ENCODE results near the gene MCL1. TPM values are rescaled to one million over a fixed set of nuclear protein-coding genes. Genes with fewer than 3 reads are reported as not detected.

The MCL1 gene
- total and polyA plus RNA-seq, 2 experiments from 2014 or later, result 55.3 to 244 TPM

- no peak for TF ChIP-seq ZNF462 (CRISPR knock-in tag; IDR thresholded peaks at IDR 0.05)
- TF ChIP-seq CTCF (conservative IDR thresholded peaks at IDR 0.05; ENCODE audit: low read depth in 2 of 2), result no peak
- no peak for TF ChIP-seq ZNF331 (CRISPR knock-in tag; IDR thresholded peaks at IDR 0.05; ENCODE audit: low read depth)
- TF ChIP-seq POLR2AphosphoS5 (IDR thresholded peaks at IDR 0.05; ENCODE audit: low read depth), result no peak
- no peak for TF ChIP-seq JUNB (IDR thresholded peaks at IDR 0.05; ENCODE audit: unreplicated experiment)
- no peak for TF ChIP-seq EZH2 (IDR thresholded peaks at IDR 0.05; ENCODE audit: low read depth, unreplicated experiment)
- no peak for TF ChIP-seq ETS1 (IDR thresholded peaks at IDR 0.05)
- TF ChIP-seq STAT1 (IDR thresholded peaks at IDR 0.05; ENCODE audit: unreplicated experiment), result no peak
These were observed 21.1 kb downstream of the MCL1 start (continued) for GRCh38 chr1:150558303-150558704.

Data from GM23338 (cell line).